HepG2 (cell line): ENCODE data around the gene PHKB. TPM values are rescaled to one million over a fixed set of nuclear protein-coding genes. Genes with fewer than 3 reads are reported as not detected.

Experiments used
- ATRX ChIP-seq: sonication (generic); formaldehyde crosslinking; IDR thresholded peaks from 2 replicates; pipeline ENCODE4 v1.4.0; 2020; ENCODE audit warnings: missing genetic modification reagents, borderline replicate concordance
- CHCHD3 ChIP-seq: sonication (generic); formaldehyde crosslinking; IDR thresholded peaks from 2 replicates; pipeline ENCODE4 v1.8.0; 2022; ENCODE audit warnings: mild to moderate bottlenecking, missing genetic modification reagents, moderate library complexity
- ETV6 ChIP-seq: sonication (generic); formaldehyde crosslinking; conservative IDR thresholded peaks from 2 replicates; pipeline ENCODE4 v1.4.0; 2020; ENCODE audit warnings: missing genetic modification reagents
- GTF3A ChIP-seq: sonication (generic); formaldehyde crosslinking; conservative IDR thresholded peaks from 2 replicates; pipeline ENCODE4 v1.4.0; 2020; ENCODE audit warnings: mild to moderate bottlenecking, missing genetic modification reagents
- HOXD1 ChIP-seq: sonication (generic); formaldehyde crosslinking; IDR thresholded peaks from 2 replicates; pipeline ENCODE4 v1.5.0; 2020; ENCODE audit warnings: missing genetic modification reagents
- JUN ChIP-seq: sonication (generic); formaldehyde crosslinking; IDR thresholded peaks from 2 replicates; pipeline ENCODE4 v1.4.0; 2020; ENCODE audit warnings: mild to moderate bottlenecking, missing genetic modification reagents
- KMT2B ChIP-seq: IDR thresholded peaks from 2 replicates; pipeline ENCODE4 v1.6.1; 2016; ENCODE audit warnings: missing genetic modification reagents, missing compliant biosample characterization
- REPIN1 ChIP-seq: sonication (generic); formaldehyde crosslinking; IDR thresholded peaks from 2 replicates; pipeline ENCODE4 v1.8.0; 2022; ENCODE audit warnings: missing genetic modification reagents, low read depth, mild to moderate bottlenecking, borderline replicate concordance
- SOX5 ChIP-seq: IDR thresholded peaks from 2 replicates; pipeline ENCODE4 v1.6.1; 2016; ENCODE audit warnings: borderline replicate concordance
- TBP ChIP-seq: sonication (generic); formaldehyde crosslinking; IDR thresholded peaks from 2 replicates; pipeline ENCODE4 v1.5.0; 2020; ENCODE audit warnings: missing genetic modification reagents
- ZMYM3 ChIP-seq: sonication (generic); formaldehyde crosslinking; IDR thresholded peaks from 2 replicates; pipeline ENCODE4 v1.5.1; 2020; ENCODE audit warnings: mild to moderate bottlenecking, missing genetic modification reagents
- ZNF136 ChIP-seq: sonication (generic); formaldehyde crosslinking; IDR thresholded peaks from 2 replicates; pipeline ENCODE4 v1.8.1; 2022; ENCODE audit warnings: low read depth, mild to moderate bottlenecking, moderate library complexity, missing genetic modification reagents
- ZNF224 ChIP-seq: sonication (generic); formaldehyde crosslinking; IDR thresholded peaks from 2 replicates; pipeline ENCODE4 v1.5.0; 2020; ENCODE audit warnings: mild to moderate bottlenecking, missing genetic modification reagents
- ZNF234 ChIP-seq: sonication (generic); formaldehyde crosslinking; conservative IDR thresholded peaks from 2 replicates; pipeline ENCODE4 v1.5.1; 2020; ENCODE audit warnings: mild to moderate bottlenecking, missing genetic modification reagents
- ZNF326 ChIP-seq: sonication (generic); formaldehyde crosslinking; IDR thresholded peaks from 2 replicates; pipeline ENCODE4 v1.4.0; 2020; ENCODE audit warnings: missing genetic modification reagents, borderline replicate concordance
- ZNF546 ChIP-seq: sonication (generic); formaldehyde crosslinking; conservative IDR thresholded peaks from 2 replicates; pipeline ENCODE4 v1.8.1; 2023; ENCODE audit warnings: mild to moderate bottlenecking, missing genetic modification reagents
- ZNF75D ChIP-seq: sonication (generic); formaldehyde crosslinking; IDR thresholded peaks from 2 replicates; pipeline ENCODE4 v1.8.1; 2023; ENCODE audit warnings: missing genetic modification reagents, mild to moderate bottlenecking, borderline replicate concordance
- ZNF788 ChIP-seq: sonication (generic); formaldehyde crosslinking; IDR thresholded peaks from 2 replicates; pipeline ENCODE4 v1.5.0; 2020; ENCODE audit warnings: mild to moderate bottlenecking, missing genetic modification reagents, borderline replicate concordance
- ZNF879 ChIP-seq: sonication (generic); formaldehyde crosslinking; IDR thresholded peaks from 2 replicates; pipeline ENCODE4 v1.8.1; 2023; ENCODE audit warnings: missing genetic modification reagents
- ZZZ3 ChIP-seq: sonication (generic); formaldehyde crosslinking; IDR thresholded peaks from 2 replicates; pipeline ENCODE4 v1.4.0; 2020; ENCODE audit warnings: missing genetic modification reagents, mild to moderate bottlenecking, borderline replicate concordance
- polyA plus RNA-seq, 8 experiments: library from polyadenylated mRNA; depleted of rRNA in 3 of 8; stranded (reverse) in 7 of 8; unstranded in 1 of 8; fragments of >200 nt; fragmentation: Illumina TruSeq in 4 of 8; extraction: Trizol in 4 of 8; gene quantifications; 2 replicates each; pipeline versions ENCODE4 v1.2.1 to v1.2.3, GENCODE V29; 2011 to 2016; ENCODE audit warnings: low read depth in 4 of 8, missing spikeins in 1 of 8, mixed read lengths in 1 of 8; ENCODE audit not compliant: insufficient read depth in 1 of 8
- total RNA-seq, 5 experiments: library from RNA; depleted of rRNA; stranded (reverse); fragments of >200 nt; fragmentation: Illumina TruSeq; extraction: Trizol; gene quantifications; 2 replicates each; pipeline ENCODE4 v1.2.3, GENCODE V29; 2016; ENCODE audit warnings: low read depth in 1 of 5
- TF ChIP-seq, protein P1 (sequence below): sonication (generic); formaldehyde crosslinking; IDR thresholded peaks from 2 replicates; pipeline ENCODE4 v1.4.0; 2020; ENCODE audit warnings: missing genetic modification reagents; ENCODE audit errors: not compliant biosample characterization
- TF ChIP-seq, protein P2 (sequence below): sonication (generic); formaldehyde crosslinking; IDR thresholded peaks from 2 replicates; pipeline ENCODE4 v1.4.0; 2020; ENCODE audit warnings: mild to moderate bottlenecking, low read depth, missing genetic modification reagents
- TF ChIP-seq, protein P3 (sequence below): sonication (generic); formaldehyde crosslinking; IDR thresholded peaks from 2 replicates; pipeline ENCODE4 v1.8.0; 2022; ENCODE audit warnings: missing genetic modification reagents, low read depth, mild to moderate bottlenecking, borderline replicate concordance
- TF ChIP-seq, protein P4 (sequence below): sonication (generic); formaldehyde crosslinking; IDR thresholded peaks from 2 replicates; pipeline ENCODE4 v1.8.0; 2022; ENCODE audit warnings: mild to moderate bottlenecking, missing genetic modification reagents, moderate library complexity
- TF ChIP-seq, protein P5 (sequence below): sonication (generic); formaldehyde crosslinking; IDR thresholded peaks from 2 replicates; pipeline ENCODE4 v1.9.0; 2022; ENCODE audit warnings: low read depth, missing genetic modification reagents
- TF ChIP-seq, protein P6 (sequence below): IDR thresholded peaks from 2 replicates; pipeline ENCODE4 v1.6.1; 2012; ENCODE audit warnings: inconsistent platforms

The PHKB gene
- total and polyA plus RNA-seq, 2 of the 13 experiments (the other 11 are each of a cell fraction or from before 2014, with no cell fraction given) = 66.0 to 80.8 TPM

DNA sequence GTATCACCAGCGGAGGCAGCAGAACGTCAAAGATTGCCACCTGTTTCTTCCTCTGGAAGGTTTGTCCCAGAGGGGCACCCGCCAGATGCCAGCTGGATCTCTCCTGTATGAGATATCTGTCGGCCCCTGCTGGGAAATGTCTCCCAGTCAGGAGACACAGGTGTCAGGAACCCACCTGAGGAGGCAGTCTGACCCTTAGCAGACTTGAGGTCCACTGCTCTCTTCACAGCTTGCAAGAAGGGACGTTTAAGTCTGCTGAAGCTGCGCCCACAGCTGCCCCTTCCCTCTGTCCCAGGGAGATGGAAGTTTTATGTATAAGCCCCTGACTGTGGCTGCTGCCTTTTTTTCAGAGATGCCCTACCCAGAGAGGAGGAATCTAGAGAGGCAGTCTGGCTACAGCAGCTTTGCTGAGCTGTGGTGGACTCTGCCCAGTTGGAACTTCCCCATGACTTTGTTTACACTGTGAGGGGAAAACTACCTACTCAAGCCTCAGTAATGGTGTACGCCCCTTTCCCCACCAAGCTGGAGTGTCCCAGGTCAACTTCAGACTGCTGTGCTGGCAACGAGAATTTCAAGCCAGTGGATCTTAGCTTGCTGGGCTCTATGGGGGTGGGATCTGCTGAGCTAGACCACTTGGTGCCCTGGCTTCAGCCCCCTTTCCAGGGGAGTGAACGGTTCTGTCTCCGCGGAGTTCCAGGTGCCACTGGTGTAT, 92.9 kb downstream of the PHKB start (continued):
- peak; percentile 51; the same call in 1 of the 2 replicates for TF ChIP-seq ZNF224 (CRISPR knock-in tag)
- TF ChIP-seq, protein P1, sequence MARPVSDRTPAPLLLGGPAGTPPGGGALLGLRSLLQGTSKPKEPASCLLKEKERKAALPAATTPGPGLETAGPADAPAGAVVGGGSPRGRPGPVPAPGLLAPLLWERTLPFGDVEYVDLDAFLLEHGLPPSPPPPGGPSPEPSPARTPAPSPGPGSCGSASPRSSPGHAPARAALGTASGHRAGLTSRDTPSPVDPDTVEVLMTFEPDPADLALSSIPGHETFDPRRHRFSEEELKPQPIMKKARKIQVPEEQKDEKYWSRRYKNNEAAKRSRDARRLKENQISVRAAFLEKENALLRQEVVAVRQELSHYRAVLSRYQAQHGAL (CRISPR knock-in tag) = no peak
- no peak for TF ChIP-seq HOXD1 (CRISPR knock-in tag)
- TF ChIP-seq ZMYM3 (CRISPR knock-in tag) = peak; percentile 67
- TF ChIP-seq KMT2B (CRISPR knock-in tag) = no peak
- TF ChIP-seq JUN (CRISPR knock-in tag) = no peak
- 0 out of 2 replicates have a peak, but pooled peaks have one; percentile 24 for TF ChIP-seq ZNF546
- TF ChIP-seq, protein P2, sequence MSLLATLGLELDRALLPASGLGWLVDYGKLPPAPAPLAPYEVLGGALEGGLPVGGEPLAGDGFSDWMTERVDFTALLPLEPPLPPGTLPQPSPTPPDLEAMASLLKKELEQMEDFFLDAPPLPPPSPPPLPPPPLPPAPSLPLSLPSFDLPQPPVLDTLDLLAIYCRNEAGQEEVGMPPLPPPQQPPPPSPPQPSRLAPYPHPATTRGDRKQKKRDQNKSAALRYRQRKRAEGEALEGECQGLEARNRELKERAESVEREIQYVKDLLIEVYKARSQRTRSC (CRISPR knock-in tag) = no peak
- TF ChIP-seq, protein P3, sequence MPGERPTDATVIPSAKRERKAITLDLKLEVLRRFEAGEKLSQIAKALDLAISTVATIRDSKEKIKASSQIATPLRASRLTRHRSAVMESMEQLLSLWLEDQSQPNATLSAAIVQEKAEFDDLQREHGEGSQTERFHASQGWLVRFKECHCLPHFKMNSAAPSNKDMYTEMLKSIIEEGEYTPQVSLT (CRISPR knock-in tag) = no peak
- TF ChIP-seq GTF3A (CRISPR knock-in tag) = no peak
- TF ChIP-seq, protein P4, sequence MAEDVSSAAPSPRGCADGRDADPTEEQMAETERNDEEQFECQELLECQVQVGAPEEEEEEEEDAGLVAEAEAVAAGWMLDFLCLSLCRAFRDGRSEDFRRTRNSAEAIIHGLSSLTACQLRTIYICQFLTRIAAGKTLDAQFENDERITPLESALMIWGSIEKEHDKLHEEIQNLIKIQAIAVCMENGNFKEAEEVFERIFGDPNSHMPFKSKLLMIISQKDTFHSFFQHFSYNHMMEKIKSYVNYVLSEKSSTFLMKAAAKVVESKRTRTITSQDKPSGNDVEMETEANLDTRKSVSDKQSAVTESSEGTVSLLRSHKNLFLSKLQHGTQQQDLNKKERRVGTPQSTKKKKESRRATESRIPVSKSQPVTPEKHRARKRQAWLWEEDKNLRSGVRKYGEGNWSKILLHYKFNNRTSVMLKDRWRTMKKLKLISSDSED (CRISPR knock-in tag) = no peak
- 0 out of 2 replicates have a peak, but pooled peaks have one; percentile 24 for TF ChIP-seq SOX5
- no peak for TF ChIP-seq ZNF136 (CRISPR knock-in tag)
- TF ChIP-seq ZZZ3 = no peak
- TF ChIP-seq, protein P5, sequence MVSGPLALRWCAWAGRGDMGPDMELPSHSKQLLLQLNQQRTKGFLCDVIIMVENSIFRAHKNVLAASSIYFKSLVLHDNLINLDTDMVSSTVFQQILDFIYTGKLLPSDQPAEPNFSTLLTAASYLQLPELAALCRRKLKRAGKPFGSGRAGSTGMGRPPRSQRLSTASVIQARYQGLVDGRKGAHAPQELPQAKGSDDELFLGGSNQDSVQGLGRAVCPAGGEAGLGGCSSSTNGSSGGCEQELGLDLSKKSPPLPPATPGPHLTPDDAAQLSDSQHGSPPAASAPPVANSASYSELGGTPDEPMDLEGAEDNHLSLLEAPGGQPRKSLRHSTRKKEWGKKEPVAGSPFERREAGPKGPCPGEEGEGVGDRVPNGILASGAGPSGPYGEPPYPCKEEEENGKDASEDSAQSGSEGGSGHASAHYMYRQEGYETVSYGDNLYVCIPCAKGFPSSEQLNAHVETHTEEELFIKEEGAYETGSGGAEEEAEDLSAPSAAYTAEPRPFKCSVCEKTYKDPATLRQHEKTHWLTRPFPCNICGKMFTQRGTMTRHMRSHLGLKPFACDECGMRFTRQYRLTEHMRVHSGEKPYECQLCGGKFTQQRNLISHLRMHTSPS = 0 out of 2 replicates have a peak, but pooled peaks have one; percentile 24
- no peak for TF ChIP-seq ZNF879 (CRISPR knock-in tag)
- no peak for TF ChIP-seq ZNF788 (CRISPR knock-in tag)
- no peak for TF ChIP-seq ETV6 (CRISPR knock-in tag)
- TF ChIP-seq REPIN1 (CRISPR knock-in tag) = 0 out of 2 replicates have a peak, but pooled peaks have one; percentile 23
- TF ChIP-seq ATRX (CRISPR knock-in tag) = no peak
- no peak for TF ChIP-seq ZNF75D (CRISPR knock-in tag)
- TF ChIP-seq, protein P6, sequence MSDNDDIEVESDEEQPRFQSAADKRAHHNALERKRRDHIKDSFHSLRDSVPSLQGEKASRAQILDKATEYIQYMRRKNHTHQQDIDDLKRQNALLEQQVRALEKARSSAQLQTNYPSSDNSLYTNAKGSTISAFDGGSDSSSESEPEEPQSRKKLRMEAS = no peak
- peak; percentile 59; the same call in 1 of the 2 replicates for TF ChIP-seq ZNF234
- TF ChIP-seq TBP (CRISPR knock-in tag) = peak; percentile 78; the same call in 1 of the 2 replicates
- no peak for TF ChIP-seq CHCHD3 (CRISPR knock-in tag)
- no peak for TF ChIP-seq ZNF326
